Renal cortical epithelial cell (primary cell): ENCODE results near the gene SSBP3. TPM values are rescaled to one million over a fixed set of nuclear protein-coding genes. Genes with fewer than 3 reads are reported as not detected.
A peak's percentile ranks its signal among the peaks of the same experiment; 100 is the strongest.
"Not testable (repeated sequence)": the region's sequence is repeated elsewhere in the genome, so short reads cannot be mapped to it uniquely, and the experiment has no call there.

Experiments used
- DNase-seq: peaks from one replicate; pipeline ENCODE4 v3.0.0-alpha.2; 2011; ENCODE audit warnings: low read depth
- total RNA-seq: library from RNA; depleted of rRNA; stranded (reverse); fragments of >200 nt; gene quantifications from 2 replicates; pipeline ENCODE4 v1.2.3, GENCODE V29; 2014

SSBP3 gene
- total RNA-seq, 1 donor from 2014 or later = 9.0 TPM

DNA sequence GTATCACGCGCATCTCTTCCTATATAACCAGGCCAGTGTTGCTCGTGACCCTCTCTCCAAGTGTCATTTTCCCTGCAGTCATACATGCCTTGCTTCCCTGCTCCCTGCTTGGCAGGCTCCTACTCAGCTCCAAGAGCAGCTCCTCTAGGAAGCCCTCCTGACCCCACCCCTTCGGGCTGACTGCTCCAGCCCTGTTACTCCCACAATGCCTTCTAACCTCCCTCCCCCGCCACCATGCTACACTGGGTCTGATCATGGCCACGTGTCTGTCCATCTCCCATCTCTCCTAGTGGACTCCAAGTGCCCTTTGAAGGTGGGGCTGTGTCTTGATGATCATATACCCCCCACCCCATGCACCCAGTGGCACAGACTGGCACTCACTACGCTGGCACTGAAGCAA lies 161.5 kb downstream of the SSBP3 start:
- no peak for DNase-seq

DNA sequence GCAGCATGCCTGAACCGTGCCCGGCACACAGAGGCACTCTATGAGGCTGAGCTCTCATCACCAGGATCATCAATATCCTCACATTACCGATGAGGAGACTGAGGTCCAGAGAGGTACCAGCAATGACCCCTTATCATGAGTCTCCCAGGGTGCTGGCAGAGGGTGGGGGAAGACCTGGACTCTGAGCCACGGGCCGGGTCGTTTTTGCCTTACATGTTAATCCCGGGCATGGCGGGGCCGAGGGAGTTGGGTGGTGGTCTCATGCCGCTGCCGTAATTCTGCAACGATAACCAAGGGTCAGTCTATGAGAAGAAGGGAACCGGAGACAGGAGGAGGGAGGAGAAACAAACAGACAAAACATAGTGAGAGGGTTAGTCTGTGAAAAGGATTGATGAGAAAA lies 163.2 kb downstream of the SSBP3 start:
- no peak for DNase-seq

DNA sequence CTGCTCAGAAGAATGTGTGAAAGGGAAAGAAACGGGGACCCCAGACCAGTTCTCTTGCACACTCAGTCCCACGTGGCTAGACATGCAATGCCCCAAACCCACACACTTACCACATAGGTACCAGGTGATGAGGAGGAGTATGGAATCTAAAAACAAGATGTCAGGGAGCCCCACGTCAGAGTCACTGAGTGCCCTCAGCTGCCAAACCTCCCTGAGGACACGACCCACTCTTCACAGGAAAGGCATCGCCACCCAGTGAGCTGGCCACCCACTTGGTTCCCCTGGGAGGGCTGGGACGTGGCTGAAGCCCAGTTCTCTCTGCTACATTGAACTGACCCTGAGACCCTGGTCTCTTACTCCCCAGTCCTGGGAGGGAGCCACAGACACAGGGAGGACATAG lies 164.8 kb downstream of the SSBP3 start:
- DNase-seq = no peak

DNA sequence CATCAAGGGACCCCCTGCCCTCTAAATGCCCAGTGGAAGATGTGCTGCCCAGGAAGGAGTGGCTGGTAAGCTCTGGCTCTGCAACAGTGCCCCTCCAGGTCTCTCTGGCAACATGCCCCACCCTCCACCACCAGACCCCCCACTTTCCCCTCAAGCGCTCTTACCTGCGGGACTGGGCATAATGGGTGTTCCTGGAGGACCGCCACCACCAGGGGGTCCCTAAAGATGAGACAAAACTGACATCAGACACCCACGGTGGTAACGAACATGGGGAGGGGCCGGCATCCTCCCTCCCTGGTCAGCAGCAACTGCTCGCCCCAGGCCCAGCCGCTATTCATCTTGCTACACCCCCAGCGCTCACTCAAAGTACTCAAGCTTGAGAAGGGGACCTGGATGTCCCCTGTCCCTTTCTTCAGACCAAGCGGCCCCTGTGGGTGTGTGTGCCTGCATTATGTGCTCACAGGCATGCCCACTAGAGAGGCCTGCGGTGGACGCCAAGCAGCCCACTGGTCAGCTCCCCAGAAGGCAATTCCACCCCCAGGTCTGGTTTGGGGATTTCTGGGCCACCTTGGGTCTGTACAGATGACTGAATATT lies 165.4 kb downstream of the SSBP3 start:
- no peak for DNase-seq

DNA sequence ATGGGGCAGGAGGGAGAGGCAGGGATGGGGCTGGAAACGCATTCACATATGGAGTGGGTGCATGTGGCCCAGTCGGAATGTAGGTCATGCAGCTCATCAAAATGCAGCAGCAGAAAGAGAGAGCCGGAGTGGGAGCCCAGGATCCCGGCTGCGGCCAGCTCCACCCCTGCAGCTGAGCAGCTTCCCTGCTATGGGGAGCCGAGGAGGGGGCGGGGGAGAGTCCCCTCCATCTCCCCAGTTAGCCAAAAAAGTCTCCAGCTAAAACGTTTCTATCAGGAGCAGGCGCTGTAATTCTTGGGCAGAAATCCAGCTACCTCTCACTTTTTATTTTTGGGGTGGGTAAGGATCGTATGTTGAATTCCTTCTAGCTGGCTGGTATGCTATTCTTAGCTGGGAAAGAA lies 166.6 kb downstream of the SSBP3 start:
- DNase-seq = no peak

DNA sequence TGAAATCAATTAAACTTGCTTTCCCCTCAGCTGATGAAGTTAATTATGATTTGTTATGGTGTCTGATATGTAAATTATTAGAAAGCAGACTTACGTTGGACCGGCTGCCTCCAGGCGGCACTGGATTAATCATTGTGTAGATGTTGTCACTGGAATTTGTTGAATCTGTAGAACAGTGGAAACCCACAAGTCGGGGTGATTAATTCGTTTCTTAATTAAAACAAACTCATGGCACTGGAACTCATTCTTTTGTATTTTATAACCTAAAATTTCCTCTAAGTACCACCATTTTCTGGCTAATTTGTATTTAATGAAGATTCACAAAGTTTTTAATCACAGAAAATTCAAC lies 167.2 kb downstream of the SSBP3 start:
- DNase-seq = peak; percentile 49

DNA sequence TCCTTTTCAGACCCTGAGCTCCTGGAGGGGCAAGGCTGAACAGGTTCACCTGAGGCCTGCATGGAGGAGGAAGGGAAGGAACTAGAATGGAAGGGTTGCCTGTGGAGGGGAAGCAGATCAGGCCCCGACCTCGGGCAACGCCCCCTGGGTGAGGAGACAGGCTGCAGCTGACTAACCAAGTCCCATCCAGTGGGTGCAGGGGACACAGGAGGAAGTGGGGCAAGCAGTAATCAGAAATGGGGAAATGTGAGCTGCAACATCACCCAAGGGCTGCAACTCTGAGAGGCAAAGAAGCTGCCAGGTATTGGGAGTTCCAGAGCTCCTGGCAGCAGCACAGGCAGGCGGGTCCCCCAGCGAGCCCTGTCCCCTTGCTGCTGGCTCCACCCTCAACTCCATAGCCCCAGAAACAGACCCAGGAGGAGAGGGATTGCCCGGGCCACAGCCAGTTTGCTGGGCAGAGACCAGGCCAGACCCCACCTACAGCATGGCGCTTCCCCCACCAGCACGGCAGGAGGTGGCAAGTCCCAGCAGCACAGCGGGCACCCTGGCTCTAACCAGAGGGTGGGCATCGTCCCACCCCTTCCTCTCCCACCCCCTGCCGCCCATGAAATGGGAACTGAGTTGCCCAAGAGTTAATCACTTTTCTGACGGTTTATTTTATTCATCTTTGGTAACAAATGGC lies 167.7 kb downstream of the SSBP3 start:
- no peak for DNase-seq

DNA sequence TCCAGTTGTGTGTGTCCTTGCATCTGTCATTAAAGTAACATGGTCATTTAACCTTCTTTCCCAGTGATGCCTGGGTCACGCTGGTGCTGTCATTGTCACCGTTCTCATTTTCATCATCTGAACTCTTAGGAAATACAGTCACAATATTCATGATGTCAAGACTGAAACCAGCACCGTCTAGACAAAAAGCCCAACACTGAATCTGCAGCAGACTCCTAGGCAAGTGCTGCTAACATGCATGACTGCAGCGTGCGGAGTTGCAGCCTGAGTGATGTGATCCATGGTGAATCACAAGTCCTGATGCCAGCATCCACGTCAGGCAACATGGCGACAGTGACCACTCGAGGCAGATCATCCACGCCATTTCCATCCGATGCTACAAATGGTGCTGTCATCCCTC lies 168.6 kb downstream of the SSBP3 start:
- no peak for DNase-seq

DNA sequence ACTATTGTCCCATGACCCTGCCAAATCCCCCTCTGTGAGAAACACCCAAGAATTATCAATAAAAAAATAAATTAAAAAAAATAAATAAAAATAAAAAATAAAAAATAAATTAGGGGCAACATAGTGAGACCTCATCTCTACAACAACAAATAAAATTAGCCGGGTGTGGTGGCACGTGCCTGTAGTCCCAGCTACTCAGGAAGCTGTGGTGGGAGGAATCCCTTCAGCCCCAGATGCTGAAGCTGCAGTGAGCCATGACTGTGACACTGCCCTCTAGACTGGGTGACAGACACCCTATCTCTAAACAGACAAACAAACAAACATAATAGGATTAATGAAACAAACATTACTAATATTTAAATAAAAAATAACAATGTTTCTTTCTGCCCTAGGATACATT lies 171.9 kb downstream of the SSBP3 start:
- no peak for DNase-seq

DNA sequence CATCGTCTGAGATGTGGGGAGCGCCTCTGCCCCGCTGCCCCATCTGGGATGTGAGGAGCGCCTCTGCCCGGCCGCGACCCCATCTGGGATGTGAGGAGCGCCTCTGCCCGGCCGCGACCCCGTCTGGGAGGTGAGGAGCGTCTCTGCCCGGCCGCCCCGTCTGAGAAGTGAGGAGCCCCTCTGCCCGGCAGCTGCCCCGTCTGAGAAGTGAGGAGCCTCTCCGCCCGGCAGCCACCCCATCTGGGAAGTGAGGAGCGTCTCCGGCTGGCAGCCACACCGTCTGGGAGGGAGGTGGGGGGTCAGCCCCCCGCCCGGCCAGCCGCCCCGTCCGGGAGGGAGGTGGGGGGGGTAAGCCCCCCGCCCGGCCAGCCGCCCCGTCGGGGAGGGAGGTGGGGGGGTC lies 173.0 kb downstream of the SSBP3 start:
- DNase-seq = not testable (repeated sequence)

DNA sequence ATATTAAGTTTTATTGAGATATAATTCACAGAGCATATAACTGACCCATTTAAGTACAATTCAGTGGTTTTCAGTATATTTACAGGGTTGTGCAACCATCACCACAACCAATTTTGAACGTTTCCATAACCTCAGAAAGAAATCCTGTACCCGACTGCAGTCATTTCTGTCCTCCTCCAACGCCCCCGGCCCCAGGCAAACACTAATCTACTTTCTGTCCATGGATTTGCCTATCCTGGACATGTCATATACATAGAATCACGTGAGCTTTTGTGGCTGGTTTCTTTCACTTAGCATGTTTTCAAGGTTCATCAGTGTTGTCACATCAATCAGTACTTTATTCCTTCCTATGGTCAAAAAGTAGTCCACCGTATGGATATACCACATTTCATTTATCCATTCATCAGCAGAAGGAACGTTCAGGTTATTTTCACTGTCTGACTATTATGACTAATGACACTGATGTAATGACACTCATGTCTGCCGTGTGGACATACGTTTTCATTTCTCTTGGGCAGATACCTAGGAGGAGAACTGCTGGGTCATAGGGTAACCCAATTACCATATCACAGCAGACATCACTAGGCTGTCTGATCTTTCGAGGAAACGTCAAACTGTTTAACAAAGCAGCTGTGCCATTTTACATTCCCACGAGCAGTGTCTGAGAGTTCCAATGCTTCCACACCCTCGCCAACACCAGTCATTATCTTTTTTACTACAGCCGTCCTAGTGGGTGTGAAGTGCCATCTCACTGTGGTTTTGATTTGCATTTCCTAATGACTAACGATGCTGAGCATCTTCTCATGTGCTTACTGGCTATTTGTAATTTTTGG lies 175.5 kb downstream of the SSBP3 start:
- DNase-seq = no peak

DNA sequence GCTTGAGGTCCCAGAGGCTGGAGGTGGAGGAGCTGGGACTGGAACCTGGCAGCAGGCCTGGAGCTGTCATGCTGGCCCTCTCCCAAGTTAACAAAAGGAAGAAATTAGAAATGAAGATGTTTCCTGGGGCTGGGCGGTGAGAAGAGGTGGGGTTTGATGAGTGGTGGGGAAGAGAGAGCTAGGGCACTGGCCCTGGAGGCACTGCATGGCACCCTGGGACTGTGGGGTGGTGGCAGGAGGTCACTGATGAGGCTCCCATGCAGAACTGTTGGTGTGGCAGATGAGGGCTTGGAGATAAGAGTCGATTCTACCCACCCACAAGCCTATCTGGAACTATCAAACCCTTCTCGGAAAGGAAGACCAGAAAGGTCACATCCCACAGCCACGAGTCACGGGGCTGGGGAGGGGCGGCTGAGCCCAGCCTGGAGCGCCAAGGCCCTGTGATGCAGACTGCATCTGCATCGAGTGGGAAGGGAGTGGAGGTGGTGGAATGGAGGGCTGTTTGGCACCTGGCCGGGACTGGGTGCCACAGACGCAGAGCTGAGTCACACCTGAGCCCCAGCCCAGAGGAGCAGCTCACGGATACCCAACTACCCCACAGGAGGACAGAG lies 176.8 kb downstream of the SSBP3 start:
- DNase-seq = peak; percentile 47

DNA sequence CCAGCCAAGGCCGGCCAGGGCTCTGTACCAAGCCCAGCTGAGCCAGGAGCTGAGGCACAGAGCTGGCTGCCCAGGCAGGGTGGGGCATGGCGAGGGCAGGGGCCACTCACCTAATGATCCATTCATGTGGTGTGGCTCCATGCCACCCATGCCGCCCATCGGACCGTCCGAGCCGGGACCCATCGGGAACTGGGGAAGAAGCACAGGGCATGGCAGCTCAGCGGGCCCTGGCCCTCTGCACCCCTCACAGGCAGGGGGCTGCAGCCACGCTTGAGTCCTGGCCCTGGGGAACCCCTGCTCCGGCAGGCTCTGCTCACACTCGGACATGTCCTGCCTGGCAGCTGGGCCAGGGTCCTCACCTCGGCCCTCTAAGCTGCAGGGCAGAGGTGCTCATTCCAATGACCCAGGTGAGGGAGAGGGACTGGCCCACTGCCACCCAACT lies 177.5 kb downstream of the SSBP3 start:
- no peak for DNase-seq

DNA sequence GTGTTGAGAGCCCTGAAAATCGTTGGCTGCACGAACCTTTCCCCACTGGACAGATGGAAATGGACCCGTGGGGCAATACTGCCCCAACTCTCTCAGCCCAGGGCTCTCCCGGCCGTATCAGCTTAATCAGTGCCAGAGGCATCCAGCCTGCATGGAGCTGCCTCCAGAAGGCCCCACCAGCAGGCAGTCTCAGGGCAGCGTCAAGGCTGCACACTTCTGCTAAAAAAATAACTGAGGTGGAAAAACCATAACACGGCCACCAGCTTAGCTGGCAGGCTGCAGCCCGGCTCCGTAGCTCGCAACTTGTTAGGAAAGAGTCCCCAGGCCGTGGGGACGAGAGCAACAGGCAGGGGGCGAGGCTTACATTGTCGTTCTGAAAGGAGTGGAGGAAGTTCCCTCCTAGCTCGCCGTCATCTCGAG lies 178.3 kb downstream of the SSBP3 start:
- DNase-seq = peak; percentile 40

DNA sequence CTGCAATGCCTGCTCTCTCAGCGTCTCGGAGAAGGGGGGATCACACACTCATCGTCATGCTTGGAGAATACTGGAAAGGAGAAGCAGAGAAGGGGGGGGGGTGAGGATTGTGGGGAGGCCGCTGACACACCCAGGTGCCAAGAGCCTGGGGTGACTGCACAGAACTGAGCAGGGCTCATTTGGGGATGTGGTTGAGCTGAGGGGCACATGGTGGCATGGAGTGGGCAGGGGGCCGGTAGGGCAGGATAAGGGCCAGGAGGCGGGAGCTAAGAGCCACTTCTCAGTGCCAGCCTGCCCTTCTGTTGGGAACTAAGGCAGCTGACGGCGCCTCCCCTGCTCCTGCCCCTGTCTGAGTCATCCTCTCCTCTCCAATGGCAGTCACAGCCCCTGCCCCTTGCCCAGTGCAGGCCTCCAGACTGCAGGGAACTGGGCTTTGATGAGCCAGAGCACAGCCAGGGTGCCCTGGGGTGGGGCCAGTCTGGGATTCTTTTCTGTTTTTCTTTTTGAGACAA lies 179.0 kb downstream of the SSBP3 start:
- DNase-seq = peak; percentile 79

DNA sequence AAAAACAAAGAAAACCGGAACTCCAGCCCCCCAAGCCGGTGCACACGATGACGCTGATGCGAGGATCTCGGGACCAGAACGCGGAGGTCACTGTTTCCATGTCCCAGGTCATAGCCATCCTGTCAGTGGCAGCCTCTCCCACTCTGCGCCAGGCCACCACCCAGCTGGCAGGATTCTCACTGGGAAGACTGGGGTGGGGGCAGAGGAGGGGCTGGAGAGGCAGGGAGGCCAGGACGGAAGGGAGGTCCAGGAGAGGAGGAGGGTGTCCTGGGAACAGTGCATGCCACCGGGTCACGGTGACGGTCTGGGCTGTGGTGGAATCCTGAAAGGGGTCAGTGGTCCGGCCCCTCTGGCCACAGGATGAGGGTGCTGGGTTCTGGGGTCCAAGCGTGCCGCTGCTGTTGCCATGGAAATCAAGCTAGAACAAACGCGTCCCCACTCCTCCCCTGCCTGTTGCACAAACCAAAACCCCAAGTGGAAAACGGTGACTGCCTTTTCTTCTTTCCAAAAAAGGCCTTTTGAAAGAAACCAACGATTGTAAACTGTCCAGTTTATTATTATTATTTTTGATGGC lies 180.1 kb downstream of the SSBP3 start:
- no peak for DNase-seq

DNA sequence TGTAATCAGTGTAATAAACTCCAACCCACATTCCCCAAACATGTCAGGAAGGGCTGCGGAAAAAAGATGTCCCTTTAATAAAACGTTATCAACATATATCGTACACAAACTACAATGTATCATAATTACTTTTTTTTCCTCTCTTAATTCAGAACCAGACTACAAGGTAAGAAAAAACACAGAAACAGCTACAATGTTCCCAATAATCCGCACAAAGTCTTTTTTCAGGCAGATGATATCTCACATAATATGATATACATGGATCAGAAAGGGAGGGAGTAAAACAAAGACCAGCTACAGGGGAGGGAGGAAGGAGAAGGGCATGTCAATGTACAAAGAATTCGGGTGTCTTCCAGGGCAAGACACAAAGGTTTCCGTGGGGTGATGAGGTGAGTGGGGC lies 180.8 kb downstream of the SSBP3 start:
- DNase-seq = no peak

DNA sequence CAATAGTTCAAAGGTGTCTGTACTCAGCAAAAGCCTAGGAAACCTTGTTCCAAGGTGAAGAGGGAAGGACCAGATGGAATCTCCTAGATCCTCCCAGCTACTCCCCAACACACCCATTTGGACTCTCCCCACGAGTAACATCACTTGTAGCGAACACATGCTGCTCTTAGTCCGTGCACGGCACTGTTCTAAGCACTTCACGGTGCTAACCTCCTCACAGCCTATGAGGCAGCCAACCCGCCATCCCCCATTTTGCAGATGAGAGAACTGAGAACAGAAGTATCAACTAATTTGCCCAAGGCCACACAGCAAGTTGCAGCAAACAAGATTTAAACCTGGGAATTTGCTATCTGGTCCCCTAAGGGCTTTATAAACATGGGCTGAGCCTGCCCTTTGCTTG lies 182.0 kb downstream of the SSBP3 start:
- DNase-seq = no peak

DNA sequence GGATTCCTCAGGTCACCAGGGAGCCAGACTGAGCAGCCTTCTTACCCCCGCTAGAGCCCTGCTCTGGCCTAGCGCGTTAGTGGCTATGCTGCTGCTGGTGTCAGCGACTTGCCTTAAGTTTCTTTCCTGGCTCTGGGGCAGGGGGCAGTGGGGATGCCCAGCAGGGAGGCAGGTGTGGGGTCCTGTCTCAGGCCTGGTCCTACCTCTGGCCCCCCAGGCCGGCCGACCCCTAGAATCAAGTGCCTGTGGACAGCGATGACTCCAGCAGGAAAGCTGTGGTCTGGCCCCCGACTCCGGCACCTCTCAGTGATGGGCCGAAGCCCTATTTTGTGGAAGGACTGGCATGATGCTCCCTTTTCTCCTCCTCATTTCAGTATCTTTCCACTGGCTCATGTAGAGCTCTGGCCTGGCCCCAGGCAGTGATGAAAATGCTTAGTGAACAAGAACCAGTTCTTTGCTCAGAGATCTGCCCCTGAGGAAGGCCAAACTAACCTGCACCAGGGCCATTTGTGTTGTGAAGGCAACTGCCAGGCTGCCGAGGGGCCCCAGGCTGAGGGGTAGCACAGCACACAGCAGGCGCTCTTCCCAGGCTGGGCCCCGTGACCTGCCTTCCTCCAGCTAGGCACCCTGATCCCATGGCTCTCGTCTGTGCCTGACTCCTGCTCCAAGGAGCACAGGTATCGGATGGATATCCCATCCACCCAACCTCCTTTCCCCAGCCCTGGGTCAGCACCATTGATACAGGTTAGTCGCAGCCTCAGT lies 182.6 kb downstream of the SSBP3 start:
- DNase-seq = no peak

DNA sequence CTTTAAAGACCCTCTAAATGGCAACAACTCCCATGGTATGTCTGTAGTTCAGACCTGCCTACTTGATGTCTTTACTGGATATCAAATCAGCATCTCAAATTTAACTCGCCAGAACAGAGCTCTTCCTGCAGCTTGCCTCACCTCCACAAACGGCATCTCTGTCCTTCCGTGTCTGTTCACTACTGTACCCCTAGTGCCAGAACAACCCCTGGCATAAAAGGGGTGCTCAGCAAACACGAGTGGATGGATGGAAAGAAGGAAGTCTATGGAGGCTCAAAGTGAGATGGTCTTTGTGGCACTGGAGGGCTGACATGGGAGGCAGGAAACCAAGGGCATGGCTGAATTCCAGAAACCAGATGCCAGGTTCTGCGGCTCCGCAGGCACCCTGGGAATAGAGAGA lies 183.5 kb downstream of the SSBP3 start:
- DNase-seq = no peak

DNA sequence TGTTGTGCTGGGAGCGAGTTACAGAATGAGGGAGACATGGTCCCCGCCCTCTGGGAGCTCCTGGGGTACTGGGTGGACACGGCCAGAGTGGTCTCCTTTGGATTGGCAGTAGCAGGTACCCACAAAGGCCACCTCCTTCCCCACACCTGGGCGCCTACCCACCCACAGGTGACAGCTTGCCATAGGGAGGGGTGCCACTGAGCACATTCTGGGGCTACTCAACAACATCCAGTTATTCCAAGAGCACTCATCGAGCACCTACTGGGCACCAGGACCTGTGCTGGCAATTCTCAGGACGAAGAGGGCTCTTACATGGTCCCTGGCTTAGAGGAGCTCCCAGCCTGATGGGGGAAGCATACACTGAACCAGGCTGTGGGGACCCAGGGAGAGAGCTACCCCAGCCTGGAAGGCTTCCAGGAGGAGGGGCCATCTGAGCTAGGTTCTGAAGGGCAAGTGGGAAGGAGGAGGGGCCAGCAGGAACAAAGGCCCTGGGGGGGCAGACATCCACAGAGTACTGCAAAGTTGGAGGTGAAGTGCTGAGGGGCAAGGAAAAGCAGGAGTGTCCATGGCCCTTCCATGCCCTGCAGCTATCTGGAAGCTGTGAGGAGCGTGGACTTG lies 184.2 kb downstream of the SSBP3 start:
- DNase-seq = no peak
